Measurements from ENCODE around the gene MRGPRG.

MRGPRG gene

GRCh38 chr11:3225826-3226750 lies 7.5 kb upstream of the MRGPRG start:
- peak; percentile 34 for DNase-seq (ENCODE audit: low read depth)

- DNase-seq (ENCODE audit: low read depth): no peak
Measured at GRCh38 chr11:3225159-3225758, 6.6 kb upstream of the MRGPRG start.

- no peak for DNase-seq (ENCODE audit: low read depth)
Measured at GRCh38 chr11:3224401-3225057, 5.9 kb upstream of the MRGPRG start.

DNA sequence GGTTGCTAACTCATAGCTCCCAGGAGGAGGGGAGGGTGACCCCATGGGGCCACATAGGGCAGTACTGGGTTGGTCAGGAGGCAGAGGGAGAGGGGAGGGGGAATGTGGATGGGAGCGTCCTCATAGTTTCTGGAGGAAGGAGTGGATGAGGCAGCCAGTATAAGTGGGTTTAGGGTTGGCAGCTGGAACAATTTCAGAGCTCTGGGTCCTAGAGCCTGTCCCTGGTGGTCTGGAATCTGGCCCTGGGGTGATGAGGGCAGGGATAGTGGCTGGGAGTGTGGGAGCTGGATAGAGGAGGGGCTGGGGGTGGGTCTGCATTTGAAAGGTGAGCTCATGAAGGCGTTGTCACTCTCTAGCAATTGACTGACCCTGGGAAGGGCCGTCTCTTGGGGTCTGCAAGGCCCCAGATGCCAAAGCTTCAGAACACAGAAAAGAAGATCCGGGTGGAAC lies 5.3 kb upstream of the MRGPRG start:
- DNase-seq (ENCODE audit: low read depth): no peak

DNA sequence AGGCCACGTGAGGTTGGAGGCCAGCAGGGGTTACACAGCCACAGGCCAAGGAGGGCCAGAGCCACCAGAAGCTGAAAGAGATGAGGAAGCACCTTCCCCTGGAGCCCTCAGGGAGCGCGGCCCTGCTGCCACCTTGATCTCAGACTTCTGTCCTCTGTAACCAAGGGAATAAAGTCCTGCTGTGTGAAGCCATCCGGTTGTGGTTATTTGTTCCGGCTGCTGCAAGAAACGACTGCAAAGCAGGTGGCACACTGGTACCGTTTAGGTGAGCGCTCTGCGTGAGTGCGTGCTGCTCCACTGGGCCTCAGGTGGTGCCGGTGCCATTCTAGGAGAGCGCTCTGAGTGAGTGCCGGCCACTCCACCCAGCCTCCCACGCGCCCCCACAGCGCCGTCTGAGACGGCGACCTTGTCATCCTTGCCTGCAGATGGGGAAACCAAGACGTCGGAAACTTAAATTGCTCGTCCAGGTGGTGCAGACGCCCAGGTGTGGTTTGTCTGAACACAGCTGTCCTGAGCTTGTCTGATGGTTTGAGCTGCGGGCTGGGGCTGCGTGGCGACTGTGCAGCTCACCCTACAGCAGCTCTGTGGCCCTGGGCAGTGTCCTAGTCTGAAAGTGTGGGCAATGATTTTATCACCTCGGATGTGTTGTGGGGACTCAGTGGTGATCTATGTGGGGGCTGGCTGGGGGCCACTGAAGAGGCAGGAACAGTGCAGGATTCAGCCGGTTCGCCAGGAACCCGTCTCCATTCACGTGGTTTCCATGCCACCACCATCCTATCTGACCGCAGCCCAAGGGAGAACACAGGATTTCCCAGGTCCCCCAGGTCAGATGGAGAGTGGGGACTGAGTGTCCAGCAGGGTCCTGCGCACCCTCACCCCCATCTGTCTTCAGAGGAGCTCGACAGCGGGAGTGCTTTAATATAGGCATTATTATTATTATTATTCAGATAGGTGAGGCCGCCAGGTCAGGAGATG lies 4.6 kb upstream of the MRGPRG start:
- DNase-seq (ENCODE audit: low read depth): no peak

GRCh38 chr11:3222003-3222855 lies 3.6 kb upstream of the MRGPRG start:
- no peak for DNase-seq (ENCODE audit: low read depth)

- DNase-seq (ENCODE audit: low read depth): no peak
Measured at GRCh38 chr11:3221408-3222002, 2.9 kb upstream of the MRGPRG start.

DNA sequence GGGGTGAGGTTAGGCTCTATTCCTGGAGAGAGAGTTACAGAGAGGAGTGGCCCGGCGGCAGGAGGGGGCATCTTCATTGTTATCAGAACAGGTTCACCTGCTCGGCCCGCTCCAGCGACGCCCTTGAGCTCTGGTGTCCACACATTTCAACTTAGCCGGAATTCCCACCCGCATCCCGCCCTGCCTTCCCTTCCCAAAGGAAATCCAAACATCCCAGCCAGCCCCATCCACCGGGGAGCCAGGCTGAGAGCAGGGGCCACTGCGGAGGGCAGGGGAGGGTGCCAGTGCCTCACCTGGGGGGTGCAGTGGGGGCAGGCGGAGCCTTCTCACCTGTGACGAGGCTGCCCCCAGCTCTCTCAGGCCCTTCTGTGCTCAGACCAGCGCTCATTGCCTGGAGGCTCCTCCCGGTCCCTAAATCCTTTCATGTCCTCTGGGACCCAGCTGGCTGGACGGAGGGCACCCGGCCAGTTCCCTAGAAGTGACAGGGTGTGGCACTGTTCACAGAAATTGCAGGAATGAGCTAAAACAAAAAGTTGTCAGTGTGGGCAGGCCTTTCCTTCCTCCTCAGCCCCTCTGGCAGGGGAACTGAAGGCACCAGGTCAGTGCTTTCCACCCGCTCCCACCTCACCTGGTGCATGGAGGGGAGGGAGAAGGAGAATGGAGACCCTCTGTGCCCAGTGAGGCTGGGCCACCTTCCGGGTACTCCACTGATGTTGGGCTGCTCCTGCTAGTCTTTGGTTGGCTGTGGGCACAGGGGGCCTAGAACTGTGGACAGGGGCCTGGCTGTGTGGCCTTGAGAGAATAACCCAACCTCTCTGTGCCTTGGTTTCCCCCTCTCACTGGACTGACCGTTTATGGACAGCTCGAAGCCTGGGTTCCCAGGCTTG lies 2.2 kb upstream of the MRGPRG start:
- DNase-seq (ENCODE audit: low read depth): no peak

DNA sequence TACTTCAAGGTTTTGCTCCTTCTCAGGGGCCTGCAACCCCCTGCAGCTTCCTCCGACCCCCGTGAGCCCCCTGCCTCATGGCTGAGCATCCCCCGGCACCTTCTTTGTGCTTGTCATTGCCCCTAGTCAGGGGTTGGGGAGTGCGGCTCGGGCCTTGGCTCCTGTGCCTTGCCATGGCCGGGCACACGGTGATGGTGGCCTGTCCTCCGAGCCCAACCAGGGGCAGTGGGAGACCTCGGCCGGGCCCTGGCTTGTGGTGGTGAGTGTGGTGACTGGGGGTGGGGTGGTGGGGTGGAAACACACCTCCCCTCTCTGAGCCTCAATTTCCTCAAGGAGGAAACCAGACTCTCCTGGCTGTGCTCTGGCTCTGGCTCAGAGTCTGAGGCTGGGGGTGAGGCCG lies 1.5 kb upstream of the MRGPRG start:
- DNase-seq (ENCODE audit: low read depth): no peak

- no peak for DNase-seq (ENCODE audit: low read depth)
Measured at GRCh38 chr11:3219281-3219892, 774 bp upstream of the MRGPRG start.

GRCh38 chr11:3217818-3218482 lies 663 bp downstream of the MRGPRG start:
- DNase-seq (ENCODE audit: low read depth): no peak

GRCh38 chr11:3216027-3216525 lies 2.5 kb downstream of the MRGPRG start:
- no peak for DNase-seq (ENCODE audit: low read depth)

DNA sequence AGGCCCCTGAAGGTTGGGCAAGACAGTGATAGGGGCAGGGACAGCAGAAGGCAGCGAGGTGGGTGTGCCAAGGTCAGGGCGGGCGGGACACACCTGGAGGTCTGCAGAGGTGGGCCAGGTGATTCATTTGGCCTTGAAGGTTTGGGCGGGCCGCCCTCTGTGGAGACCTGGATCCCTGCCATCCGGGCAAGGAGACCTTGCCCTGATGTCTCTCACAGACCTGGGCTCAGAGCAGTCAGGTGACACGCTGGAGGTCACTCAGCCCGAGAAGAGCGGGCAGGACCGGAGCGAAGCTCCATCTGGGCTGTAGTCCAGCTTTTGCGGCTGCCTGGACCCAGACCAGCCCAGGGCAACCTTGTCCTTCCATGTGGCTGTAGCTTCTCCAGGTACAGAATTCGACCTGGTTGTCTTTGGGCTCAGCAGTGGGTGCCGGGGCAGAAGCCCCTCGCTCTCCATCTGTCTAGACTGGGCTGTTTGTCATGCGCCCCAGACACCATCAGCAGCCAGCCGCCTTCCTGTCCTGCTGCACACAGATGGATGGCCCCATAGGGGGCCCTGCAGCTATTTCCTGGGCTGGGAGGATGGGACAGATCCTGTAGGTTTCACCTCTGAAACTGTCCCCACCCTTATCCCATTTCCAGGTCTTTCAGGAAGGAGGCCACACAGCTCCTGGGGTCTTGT lies 3.1 kb downstream of the MRGPRG start:
- DNase-seq (ENCODE audit: low read depth): no peak

- no peak for DNase-seq (ENCODE audit: low read depth)
Measured at GRCh38 chr11:3214420-3214699, 4.3 kb downstream of the MRGPRG start.

DNA sequence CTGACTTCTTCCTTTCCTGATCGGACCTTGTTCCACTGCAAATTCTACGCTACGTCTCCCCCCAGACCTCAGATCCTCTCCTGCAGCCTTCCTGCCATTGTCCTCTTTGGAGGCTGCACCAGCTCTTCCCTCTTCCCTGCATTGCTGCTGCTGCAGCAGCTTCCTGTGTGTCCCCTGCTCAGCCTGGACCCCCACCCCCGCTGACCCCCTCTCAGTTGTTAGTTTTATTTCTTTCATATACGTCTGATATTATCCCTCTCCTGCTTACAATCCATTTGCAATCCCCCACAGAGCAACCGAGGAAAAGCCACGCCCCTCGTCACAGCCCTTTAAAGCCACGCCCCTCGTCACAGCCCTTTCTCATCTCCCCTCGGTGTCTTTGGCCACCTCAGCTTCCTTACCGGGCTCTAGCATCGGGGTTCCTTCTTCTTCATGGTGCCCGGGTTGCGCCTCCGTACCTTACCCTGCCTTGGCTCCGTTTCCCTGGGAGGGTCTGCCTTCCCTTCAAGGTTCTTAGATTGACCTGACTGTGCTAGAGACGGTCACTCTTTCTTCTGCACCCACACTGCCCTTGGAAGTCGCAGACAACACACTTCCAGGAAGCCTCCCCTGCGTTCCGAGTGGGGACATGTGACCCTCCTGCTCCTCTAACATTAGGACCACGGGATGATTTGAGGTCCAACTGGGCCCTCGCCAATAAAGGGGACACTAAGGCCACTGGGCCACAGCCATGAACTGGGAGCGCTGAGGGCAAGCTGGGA lies 4.8 kb downstream of the MRGPRG start:
- DNase-seq (ENCODE audit: low read depth): no peak

DNA sequence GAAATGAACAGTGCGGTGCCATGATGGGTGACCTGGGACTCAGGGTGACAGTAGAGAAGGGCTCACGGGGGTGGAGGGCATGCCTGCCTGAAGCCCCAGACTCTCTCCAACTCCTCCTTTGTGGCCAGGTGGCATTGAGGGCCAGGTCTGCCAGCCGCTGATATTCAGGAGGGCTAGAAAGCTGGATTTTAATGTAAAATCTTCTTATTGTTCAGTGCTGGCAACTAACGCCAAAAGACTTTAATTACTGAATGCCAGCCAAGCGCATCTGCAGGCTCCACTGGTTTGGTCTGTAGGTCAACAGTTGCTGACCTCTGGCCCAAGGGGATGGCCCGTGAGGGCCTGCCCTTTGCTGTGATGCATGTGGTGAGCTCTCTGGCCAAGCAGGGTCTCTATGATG lies 10.3 kb downstream of the MRGPRG start:
- DNase-seq (ENCODE audit: low read depth): no peak

All from ELR (cell line).